GM18505 (cell line): ENCODE data around the gene HTR2A.

Experiments
- ATAC-seq: cut with Tn5 transposase; IDR thresholded peaks from one replicate; pipeline ENCODE4 v1.9.1; 2021; ENCODE audit not compliant: unreplicated experiment
- POLR2A ChIP-seq: IDR thresholded peaks from 4 replicates; pipeline ENCODE4 v1.6.1; 2011; ENCODE audit warnings: borderline replicate concordance; ENCODE audit not compliant: insufficient read depth, insufficient read length; ENCODE audit errors: extremely low read depth

The HTR2A gene

DNA sequence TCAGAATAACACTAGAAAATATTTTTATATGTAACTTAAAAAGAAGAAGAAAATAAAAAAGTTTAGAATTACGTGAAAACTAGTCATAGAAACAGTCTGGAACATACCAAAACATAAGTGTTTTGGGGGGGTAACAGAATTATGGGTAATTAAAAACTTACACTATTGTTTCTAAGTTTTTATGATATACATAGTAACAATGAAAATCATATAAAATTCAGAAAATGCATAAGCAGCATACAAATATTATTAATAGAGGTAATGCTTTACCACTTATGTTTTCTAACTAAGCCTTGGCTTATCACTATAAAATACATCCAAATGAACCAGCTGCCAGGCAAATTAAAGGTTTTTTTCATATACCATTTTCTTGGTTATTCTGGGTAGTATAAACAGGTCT, 114.8 kb downstream of the HTR2A start:
- no peak for TF ChIP-seq POLR2A
- no peak for ATAC-seq
